HL-60 (cell line): Measurements from ENCODE around the gene RNF26.

Source experiments
- GABPA ChIP-seq: IDR thresholded peaks from 2 replicates; pipeline ENCODE4 v1.6.1; 2012; ENCODE audit warnings: low read depth
- POLR2AphosphoS5 ChIP-seq: IDR thresholded peaks from 2 replicates; pipeline ENCODE4 v1.6.1; 2012; ENCODE audit warnings: low read depth
- REST ChIP-seq: IDR thresholded peaks from 2 replicates; pipeline ENCODE4 v1.6.1; 2012; ENCODE audit warnings: low read depth; ENCODE audit not compliant: insufficient replicate concordance
- SPI1 ChIP-seq: IDR thresholded peaks from 2 replicates; pipeline ENCODE4 v1.6.1; 2012; ENCODE audit warnings: low read depth, mild to moderate bottlenecking, borderline replicate concordance
- TF ChIP-seq, protein P1 (sequence below): IDR thresholded peaks from one replicate; pipeline ENCODE4 v1.5.1; 2011; ENCODE audit warnings: low read length, control low read depth, inconsistent platforms; ENCODE audit not compliant: insufficient read depth

DNA sequence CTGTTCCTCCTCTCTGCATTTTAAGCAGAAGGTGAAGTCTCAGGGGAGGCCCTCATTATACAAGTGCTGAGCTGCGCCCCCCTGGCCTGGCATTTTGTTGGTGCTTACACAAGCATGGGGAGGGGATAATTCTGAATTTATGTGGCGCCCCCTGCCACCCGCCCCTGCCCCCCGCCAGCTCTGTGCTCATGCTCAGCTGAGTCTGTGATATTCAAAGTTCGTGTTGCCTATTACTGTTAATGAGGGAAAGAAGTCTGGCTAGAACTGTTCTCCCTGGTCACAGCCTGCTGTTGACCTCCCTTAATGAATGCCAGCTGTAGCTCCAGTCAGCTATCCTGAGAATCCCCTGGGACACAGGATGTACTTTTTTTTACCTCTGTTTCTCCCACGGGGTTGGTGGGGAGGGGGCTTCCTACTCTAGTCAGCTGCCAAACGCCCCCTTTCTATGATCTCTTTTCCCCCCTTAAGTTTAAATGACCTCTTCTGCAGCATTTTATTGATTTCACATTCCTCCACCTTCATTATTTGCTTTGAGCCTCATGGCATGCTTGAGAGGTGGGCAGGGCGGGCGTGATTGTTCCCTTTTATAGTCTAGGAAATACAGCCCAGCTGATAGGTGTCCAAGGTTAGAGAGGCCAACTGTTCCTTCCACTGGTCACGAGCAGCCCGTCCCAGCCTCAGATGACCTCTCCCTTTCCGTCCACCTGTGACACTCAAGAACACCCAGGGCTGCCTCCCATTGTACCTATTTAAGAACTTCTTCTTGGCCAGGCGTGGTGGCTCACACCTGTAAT, 35.0 kb downstream of the RNF26 start:
- TF ChIP-seq, protein P1, sequence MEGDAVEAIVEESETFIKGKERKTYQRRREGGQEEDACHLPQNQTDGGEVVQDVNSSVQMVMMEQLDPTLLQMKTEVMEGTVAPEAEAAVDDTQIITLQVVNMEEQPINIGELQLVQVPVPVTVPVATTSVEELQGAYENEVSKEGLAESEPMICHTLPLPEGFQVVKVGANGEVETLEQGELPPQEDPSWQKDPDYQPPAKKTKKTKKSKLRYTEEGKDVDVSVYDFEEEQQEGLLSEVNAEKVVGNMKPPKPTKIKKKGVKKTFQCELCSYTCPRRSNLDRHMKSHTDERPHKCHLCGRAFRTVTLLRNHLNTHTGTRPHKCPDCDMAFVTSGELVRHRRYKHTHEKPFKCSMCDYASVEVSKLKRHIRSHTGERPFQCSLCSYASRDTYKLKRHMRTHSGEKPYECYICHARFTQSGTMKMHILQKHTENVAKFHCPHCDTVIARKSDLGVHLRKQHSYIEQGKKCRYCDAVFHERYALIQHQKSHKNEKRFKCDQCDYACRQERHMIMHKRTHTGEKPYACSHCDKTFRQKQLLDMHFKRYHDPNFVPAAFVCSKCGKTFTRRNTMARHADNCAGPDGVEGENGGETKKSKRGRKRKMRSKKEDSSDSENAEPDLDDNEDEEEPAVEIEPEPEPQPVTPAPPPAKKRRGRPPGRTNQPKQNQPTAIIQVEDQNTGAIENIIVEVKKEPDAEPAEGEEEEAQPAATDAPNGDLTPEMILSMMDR: no peak
- TF ChIP-seq REST (no peak), POLR2AphosphoS5 (no peak), SPI1 (no peak), GABPA (no peak)
